GM12878 (cell line): ENCODE data around the gene MYOZ1. TPM values are rescaled to one million over a fixed set of nuclear protein-coding genes. Genes with fewer than 3 reads are reported as not detected.
"Not testable (repeated sequence)": the region's sequence is repeated elsewhere in the genome, so short reads cannot be mapped to it uniquely, and the experiment has no call there.

Experiments used
- ATAC-seq: fragments of 200-7000 bp; cut with Tn5 transposase; 3 replicates; pipeline ENCODE4 v1.9.1; 2020; ENCODE audit warnings: mild to moderate bottlenecking, moderate library complexity
- BruUV-seq: library from RNA; stranded (reverse); fragments of 400-500 nt; replicated peaks from 2 replicates; lab custom pipeline; 2021; lab: Mats Ljungman, UMichigan
- CTCF ChIA-PET: fragments of 300-600 bp; sonication (Branson Sonifier 250); formaldehyde crosslinking; extraction: SDS; loops from one replicate; lab custom pipeline; 2021; ENCODE audit warnings: inconsistent platforms; lab: Yijun Ruan, JAX
- POLR2A ChIA-PET: fragments of 350-600 bp; formaldehyde crosslinking; extraction: SDS; loops from one replicate; lab custom pipeline; 2021; ENCODE audit warnings: inconsistent platforms; lab: Charles Lee
- RAD21 ChIA-PET: fragments of 300-600 bp; sonication (Branson Sonifier 250); formaldehyde crosslinking; loops from one replicate; lab custom pipeline; 2023; ENCODE audit warnings: antibody characterized with exemption; ENCODE audit not compliant: unreplicated experiment; lab: Charles Lee
- SMC1A ChIA-PET: fragments of 300-600 bp; sonication (Branson Sonifier 250); formaldehyde crosslinking; loops from one replicate; lab custom pipeline; 2023; ENCODE audit not compliant: unreplicated experiment, uncharacterized antibody; lab: Charles Lee
- DNase-seq: peaks from one replicate; pipeline ENCODE4 v3.0.0-alpha.2; 2011; ENCODE audit warnings: low read depth, low spot score
- FAIRE-seq: peaks from 3 replicates; lab custom pipeline; 2011; peaks lifted over from hg19 to GRCh38; lab: Jason Lieb, UNC
- H2AFZ ChIP-seq: 2 replicates; pipeline ENCODE4 v1.6.0; 2011; ENCODE audit warnings: low read depth, low read length, control low read depth; ENCODE audit not compliant: control insufficient read depth
- H3K27ac ChIP-seq: 2 replicates; pipeline ENCODE4 v1.5.1; 2011; ENCODE audit warnings: control low read depth; ENCODE audit not compliant: control insufficient read depth, insufficient read depth
- H3K27me3 ChIP-seq, 2 experiments: replicated peaks in 1 of 2; 2 replicates each; pipeline versions ENCODE4 v1.6.0 to v1.6.1; 2011; ENCODE audit warnings: low read length in 1 of 2; ENCODE audit not compliant: control insufficient read depth in 2 of 2, insufficient read depth in 2 of 2
- H3K36me3 ChIP-seq, 2 experiments: 2 replicates each; pipeline ENCODE4 v1.5.1; 2011; ENCODE audit warnings: low read length in 1 of 2; ENCODE audit not compliant: control insufficient read depth in 2 of 2, insufficient read depth in 2 of 2
- H3K4me1 ChIP-seq: 2 replicates; pipeline ENCODE4 v1.6.1; 2011; ENCODE audit warnings: mild to moderate bottlenecking, low read length, moderate library complexity, mixed read lengths; ENCODE audit not compliant: control insufficient read depth, insufficient read depth
- H3K4me2 ChIP-seq: 2 replicates; pipeline ENCODE4 v1.6.0; 2011; ENCODE audit warnings: control low read depth; ENCODE audit not compliant: control insufficient read depth, insufficient read depth
- H3K4me3 ChIP-seq: fragments of 200-600 bp; sonication (generic); 2 replicates; pipeline ENCODE4 v1.5.1; 2016
- H3K79me2 ChIP-seq: 2 replicates; pipeline ENCODE4 v1.6.0; 2011; ENCODE audit warnings: low read length; ENCODE audit not compliant: control insufficient read depth, insufficient read depth
- H3K9ac ChIP-seq: 2 replicates; pipeline ENCODE4 v1.8.0; 2011; ENCODE audit warnings: low read length, control low read depth, mixed read lengths; ENCODE audit not compliant: control insufficient read depth, insufficient read depth
- H3K9me3 ChIP-seq: replicated peaks from 3 replicates; pipeline ENCODE4 v1.5.1; 2011; ENCODE audit warnings: mild to moderate bottlenecking, low read length; ENCODE audit not compliant: control insufficient read depth, insufficient read depth
- H4K20me1 ChIP-seq: 2 replicates; pipeline ENCODE4 v1.6.0; 2011; ENCODE audit not compliant: control insufficient read depth, insufficient read depth
- WGBS: methylation state at CpG from one replicate; pipeline ENCODE4 v1.1.6; 2016; ENCODE audit warnings: low lambda C conversion rate; ENCODE audit not compliant: insufficient replicate concordance, insufficient coverage; ENCODE audit errors: missing lambda C conversion rate; 5-methylcytosine and 5-hydroxymethylcytosine counted together
- in situ Hi-C: fragments of 300-500 bp; cut with MboI; formaldehyde crosslinking; loops from 9 replicates; pipeline ENCODE4 v1.14.3; 2018; ENCODE audit warnings: mixed read lengths
- intact Hi-C: fragments of 100-400 bp; cut with micrococcal nuclease; formaldehyde crosslinking; loops from one replicate; pipeline ENCODE4 v1.14.2; 2022; ENCODE audit not compliant: unreplicated experiment
- polyA plus RNA-seq, 11 experiments: library from polyadenylated mRNA; depleted of rRNA in 4 of 11; unstranded in 6 of 11; stranded (reverse) in 5 of 11; fragments of >200 nt; fragmentation: Nextera tagmentation in 4 of 11; fragmentation: Illumina TruSeq in 1 of 11; extraction: Ambion mirVana in 4 of 11; extraction: Trizol in 1 of 11; gene quantifications; 1 replicate in 1 of 11; 2 replicates in 10 of 11; pipeline versions ENCODE4 v1.2.1 to v1.2.3, GENCODE V29; 2011 to 2016; ENCODE audit warnings: inconsistent platforms in 2 of 11, missing spikeins in 2 of 11, low read depth in 1 of 11
- total RNA-seq, 4 experiments: library from RNA; depleted of rRNA in 3 of 4; stranded (reverse); fragments of >200 nt in 3 of 4; fragmentation: Illumina TruSeq in 1 of 4; extraction: Trizol in 1 of 4; gene quantifications; 2 replicates each; pipeline versions ENCODE4 v1.2.1 to v1.2.3, GENCODE V29; 2013 to 2021

The MYOZ1 gene
- total and polyA plus RNA-seq, 10 of the 15 experiments (the other 5 are each of a cell fraction or from before 2014, with no cell fraction given): 0.05 to 2.0 (median 0.62) TPM

GRCh38 chr10:73664156-73665040, 23.1 kb upstream of the MYOZ1 start:
- H3K27ac ChIP-seq, CTCF ChIA-PET, H3K27me3 ChIP-seq, ATAC-seq, H3K36me3 ChIP-seq, DNase-seq, intact Hi-C loops, H3K4me1 ChIP-seq, H3K79me2 ChIP-seq, RAD21 ChIA-PET, POLR2A ChIA-PET, in situ Hi-C loops, H2AFZ ChIP-seq, H3K4me2 ChIP-seq, H3K9ac ChIP-seq, SMC1A ChIA-PET, H3K4me3 ChIP-seq, FAIRE-seq, BruUV-seq, H4K20me1 ChIP-seq, H3K9me3 ChIP-seq: not testable (repeated sequence)
- WGBS: 68% methylated on average over 13 of the region's 13 CpGs

- H3K27ac ChIP-seq, H3K4me2 ChIP-seq, H3K36me3 ChIP-seq, H3K79me2 ChIP-seq, ATAC-seq, in situ Hi-C loops, CTCF ChIA-PET, H3K27me3 ChIP-seq, FAIRE-seq, H3K4me3 ChIP-seq, H3K4me1 ChIP-seq, H3K9ac ChIP-seq, H3K9me3 ChIP-seq, intact Hi-C loops, SMC1A ChIA-PET, DNase-seq, BruUV-seq, H4K20me1 ChIP-seq, H2AFZ ChIP-seq, RAD21 ChIA-PET, POLR2A ChIA-PET: not testable (repeated sequence)
- WGBS: 63% methylated on average over 10 of the region's 10 CpGs
Observed at GRCh38 chr10:73663621-73664020, 22.3 kb upstream of the MYOZ1 start.

GRCh38 chr10:73662705-73663104, 21.4 kb upstream of the MYOZ1 start:
- SMC1A ChIA-PET, H3K4me3 ChIP-seq, H3K9me3 ChIP-seq, ATAC-seq, H3K36me3 ChIP-seq, H3K4me2 ChIP-seq, in situ Hi-C loops, intact Hi-C loops, POLR2A ChIA-PET, H3K79me2 ChIP-seq, H2AFZ ChIP-seq, DNase-seq, FAIRE-seq, CTCF ChIA-PET, H3K4me1 ChIP-seq, H4K20me1 ChIP-seq, H3K9ac ChIP-seq, H3K27ac ChIP-seq, BruUV-seq, H3K27me3 ChIP-seq, RAD21 ChIA-PET: not testable (repeated sequence)
- WGBS: 66% methylated on average over 7 of the region's 7 CpGs
